GM13976 (cell line): ENCODE data around the gene AQP10.

Experiments
- DNase-seq: peaks from one replicate; pipeline ENCODE4 v3.0.0; 2012; ENCODE audit warnings: low spot score
- in situ Hi-C: fragments of 300-500 bp; cut with MboI; formaldehyde crosslinking; loops from one replicate; pipeline ENCODE4 v1.12.0; 2022; ENCODE audit warnings: low sequenced_read_pairs, mixed read lengths, inconsistent platforms; ENCODE audit not compliant: unreplicated experiment
- TF ChIP-seq, protein P1 (sequence below): IDR thresholded peaks from 2 replicates; pipeline ENCODE4 v1.5.1; 2012; ENCODE audit warnings: borderline replicate concordance, mild to moderate bottlenecking; ENCODE audit not compliant: insufficient read depth; ENCODE audit errors: extremely low read depth, missing control alignments, control extremely low read depth

Gene AQP10

DNA sequence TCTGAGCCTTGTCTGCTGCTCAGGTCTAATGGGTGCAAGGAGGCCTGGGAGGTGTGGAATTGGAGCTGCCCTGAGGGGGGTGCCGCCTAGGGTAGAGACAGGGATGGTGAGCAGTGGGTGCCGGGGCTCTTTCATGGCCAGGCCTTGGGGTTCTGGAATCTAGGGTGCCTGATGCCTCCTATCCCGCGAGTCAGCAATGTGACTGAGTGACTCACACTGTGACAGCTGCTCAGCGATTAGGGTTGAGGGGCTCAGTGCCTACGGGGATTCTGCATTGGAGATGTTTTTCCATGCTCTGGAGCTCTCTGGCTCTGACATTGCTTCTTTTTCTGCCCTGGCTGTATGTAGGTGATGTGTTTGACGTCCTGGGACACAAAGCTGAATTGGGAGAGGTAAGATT, 21.2 kb downstream of the AQP10 start:
- in situ Hi-C loops: no loop called here
- DNase-seq: no peak
- TF ChIP-seq, protein P1, sequence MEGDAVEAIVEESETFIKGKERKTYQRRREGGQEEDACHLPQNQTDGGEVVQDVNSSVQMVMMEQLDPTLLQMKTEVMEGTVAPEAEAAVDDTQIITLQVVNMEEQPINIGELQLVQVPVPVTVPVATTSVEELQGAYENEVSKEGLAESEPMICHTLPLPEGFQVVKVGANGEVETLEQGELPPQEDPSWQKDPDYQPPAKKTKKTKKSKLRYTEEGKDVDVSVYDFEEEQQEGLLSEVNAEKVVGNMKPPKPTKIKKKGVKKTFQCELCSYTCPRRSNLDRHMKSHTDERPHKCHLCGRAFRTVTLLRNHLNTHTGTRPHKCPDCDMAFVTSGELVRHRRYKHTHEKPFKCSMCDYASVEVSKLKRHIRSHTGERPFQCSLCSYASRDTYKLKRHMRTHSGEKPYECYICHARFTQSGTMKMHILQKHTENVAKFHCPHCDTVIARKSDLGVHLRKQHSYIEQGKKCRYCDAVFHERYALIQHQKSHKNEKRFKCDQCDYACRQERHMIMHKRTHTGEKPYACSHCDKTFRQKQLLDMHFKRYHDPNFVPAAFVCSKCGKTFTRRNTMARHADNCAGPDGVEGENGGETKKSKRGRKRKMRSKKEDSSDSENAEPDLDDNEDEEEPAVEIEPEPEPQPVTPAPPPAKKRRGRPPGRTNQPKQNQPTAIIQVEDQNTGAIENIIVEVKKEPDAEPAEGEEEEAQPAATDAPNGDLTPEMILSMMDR: no peak

DNA sequence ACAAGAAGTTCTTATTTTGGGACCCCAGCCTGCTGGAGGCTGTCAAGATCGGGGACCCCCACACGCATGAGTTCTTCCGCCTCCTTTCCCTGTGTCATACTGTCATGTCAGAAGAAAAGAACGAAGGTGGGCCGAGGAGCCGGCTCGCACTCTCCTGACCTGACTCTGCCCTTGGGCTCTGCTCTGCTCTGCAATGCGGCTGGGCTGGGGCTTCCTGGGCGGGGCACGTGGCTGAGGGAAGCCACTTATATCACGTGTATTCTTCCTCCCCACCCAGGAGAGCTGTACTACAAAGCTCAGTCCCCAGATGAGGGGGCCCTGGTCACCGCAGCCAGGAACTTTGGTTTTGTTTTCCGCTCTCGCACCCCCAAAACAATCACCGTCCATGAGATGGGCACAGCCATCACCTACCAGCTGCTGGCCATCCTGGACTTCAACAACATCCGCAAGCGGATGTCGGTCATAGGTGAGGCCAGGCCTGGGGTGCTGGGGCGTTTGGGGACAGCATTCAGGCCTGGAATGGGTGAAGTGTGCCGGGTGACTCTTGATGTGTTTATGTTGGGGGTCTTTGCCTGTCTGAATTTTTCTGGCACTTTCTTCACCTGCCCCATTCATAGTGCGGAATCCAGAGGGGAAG, 22.1 kb downstream of the AQP10 start:
- TF ChIP-seq, protein P1: no peak
- no peak for DNase-seq
- in situ Hi-C loops: no loop called here

DNA sequence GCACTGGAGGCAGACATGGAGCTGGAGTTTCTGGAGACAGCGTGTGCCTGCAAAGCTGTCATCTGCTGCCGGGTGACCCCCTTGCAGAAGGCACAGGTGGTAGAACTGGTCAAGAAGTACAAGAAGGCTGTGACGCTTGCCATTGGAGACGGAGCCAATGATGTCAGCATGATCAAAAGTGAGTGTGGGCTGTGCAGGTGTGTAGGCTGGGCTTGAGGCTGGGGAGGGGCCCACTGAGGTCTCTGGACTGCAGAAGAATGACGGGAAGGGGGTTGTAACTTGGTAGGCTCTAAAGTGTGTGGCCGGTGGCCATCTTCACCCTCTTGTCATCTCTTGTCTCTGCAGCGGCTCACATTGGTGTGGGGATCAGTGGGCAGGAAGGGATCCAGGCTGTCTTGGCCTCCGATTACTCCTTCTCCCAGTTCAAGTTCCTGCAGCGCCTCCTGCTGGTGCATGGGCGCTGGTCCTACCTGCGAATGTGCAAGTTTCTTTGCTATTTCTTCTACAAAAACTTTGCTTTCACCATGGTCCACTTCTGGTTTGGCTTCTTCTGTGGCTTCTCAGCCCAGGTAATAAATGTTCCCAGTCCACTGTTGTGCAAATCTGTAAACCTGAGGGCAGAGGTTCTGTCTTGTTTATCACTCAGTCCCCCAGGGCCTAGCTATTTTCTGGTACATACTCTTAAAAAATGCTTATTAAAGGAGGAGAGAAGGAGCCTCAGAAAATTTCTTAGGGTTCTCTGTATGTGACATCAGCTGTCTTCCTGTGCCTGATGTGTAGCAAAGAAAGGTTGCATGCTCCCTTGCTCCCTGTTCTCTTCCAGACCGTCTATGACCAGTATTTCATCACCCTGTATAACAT, 24.3 kb downstream of the AQP10 start:
- TF ChIP-seq, protein P1: peak; percentile 43
- in situ Hi-C loops: no loop called here
- DNase-seq: peak; percentile 64

DNA sequence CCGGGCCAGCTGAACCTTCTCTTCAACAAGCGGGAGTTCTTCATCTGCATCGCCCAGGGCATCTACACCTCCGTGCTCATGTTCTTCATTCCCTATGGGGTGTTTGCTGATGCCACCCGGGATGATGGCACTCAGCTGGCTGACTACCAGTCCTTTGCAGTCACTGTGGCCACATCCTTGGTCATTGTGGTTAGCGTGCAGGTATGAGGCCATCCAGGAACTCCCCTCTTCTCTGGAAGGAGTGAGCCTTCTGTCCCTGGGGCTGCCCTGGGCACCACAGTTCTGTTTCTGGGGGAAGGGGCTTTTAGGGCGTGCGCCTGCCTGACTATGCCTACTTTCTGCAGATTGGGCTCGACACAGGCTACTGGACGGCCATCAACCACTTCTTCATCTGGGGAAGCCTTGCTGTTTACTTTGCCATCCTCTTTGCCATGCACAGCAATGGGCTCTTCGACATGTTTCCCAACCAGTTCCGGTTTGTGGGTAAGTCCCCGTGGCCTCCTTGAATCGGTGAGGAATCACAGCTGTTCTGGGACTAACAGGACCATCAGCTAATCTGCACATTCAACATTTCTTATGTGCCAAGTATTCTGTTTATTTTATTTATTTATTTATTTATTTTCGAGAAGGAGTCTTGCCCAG, 25.5 kb downstream of the AQP10 start:
- TF ChIP-seq, protein P1: no peak

DNA sequence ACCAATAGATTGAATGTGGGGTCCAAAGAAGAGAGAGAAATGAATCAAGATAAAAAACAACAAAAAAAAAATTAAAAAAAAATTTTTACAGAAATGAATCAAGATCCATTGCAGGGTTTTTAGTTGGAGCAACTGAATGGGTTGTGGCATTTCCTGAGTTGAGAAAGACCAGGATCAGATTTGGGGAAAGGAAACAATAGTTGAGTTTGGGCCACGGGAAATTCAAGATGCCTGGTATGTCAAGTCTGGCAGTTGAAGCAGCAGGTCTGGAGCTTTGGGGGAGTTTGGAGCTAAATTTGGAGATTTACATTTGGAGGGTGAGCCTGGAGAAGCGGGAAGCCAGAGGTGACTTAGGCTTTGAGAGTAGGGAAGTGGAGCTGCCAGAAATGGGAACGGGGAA, 27.1 kb downstream of the AQP10 start:
- TF ChIP-seq, protein P1: no peak
- peak; percentile 15 for DNase-seq
- in situ Hi-C loops: no loop called here

More for the DNA sequence above, 25.5 kb downstream of the AQP10 start:
- in situ Hi-C loops: no loop called here
- peak; percentile 12 for DNase-seq

DNA sequence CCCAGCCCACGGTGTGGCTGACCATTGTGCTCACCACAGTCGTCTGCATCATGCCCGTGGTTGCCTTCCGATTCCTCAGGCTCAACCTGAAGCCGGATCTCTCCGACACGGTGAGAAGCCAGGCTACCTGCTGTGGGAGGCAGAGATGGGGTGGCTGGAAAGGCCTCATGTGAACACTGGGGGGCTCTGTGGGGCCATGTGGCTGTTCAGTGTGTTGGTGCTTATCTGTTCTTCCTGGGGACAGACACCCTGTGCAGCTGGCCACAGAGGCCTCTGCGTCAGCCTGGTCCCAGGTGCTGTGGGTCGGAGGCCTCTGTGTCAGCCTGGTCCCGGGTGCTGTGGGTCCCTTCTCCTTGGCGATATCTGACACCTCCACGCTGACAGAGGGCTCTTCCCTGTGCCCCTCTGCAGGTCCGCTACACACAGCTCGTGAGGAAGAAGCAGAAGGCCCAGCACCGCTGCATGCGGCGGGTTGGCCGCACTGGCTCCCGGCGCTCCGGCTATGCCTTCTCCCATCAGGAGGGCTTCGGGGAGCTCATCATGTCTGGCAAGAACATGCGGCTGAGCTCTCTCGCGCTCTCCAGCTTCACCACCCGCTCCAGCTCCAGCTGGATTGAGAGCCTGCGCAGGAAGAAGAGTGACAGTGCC, 27.7 kb downstream of the AQP10 start:
- peak; percentile 56 for DNase-seq
- in situ Hi-C loops: no loop called here
- TF ChIP-seq, protein P1: no peak
